GM12878 (cell line): ENCODE results near the gene HHAT. TPM values are rescaled to one million over a fixed set of nuclear protein-coding genes. Genes with fewer than 3 reads are reported as not detected.

Experiments used
- ATAC-seq: fragments of 200-7000 bp; cut with Tn5 transposase; 3 replicates; pipeline ENCODE4 v1.9.1; 2020; ENCODE audit warnings: mild to moderate bottlenecking, moderate library complexity
- BruUV-seq: library from RNA; stranded (reverse); fragments of 400-500 nt; replicated peaks from 2 replicates; lab custom pipeline; 2021; lab: Mats Ljungman, UMichigan
- CTCF ChIA-PET: fragments of 300-600 bp; sonication (Branson Sonifier 250); formaldehyde crosslinking; extraction: SDS; loops from one replicate; lab custom pipeline; 2021; ENCODE audit warnings: inconsistent platforms; lab: Yijun Ruan, JAX
- POLR2A ChIA-PET: fragments of 350-600 bp; formaldehyde crosslinking; extraction: SDS; loops from one replicate; lab custom pipeline; 2021; ENCODE audit warnings: inconsistent platforms; lab: Charles Lee
- RAD21 ChIA-PET: fragments of 300-600 bp; sonication (Branson Sonifier 250); formaldehyde crosslinking; loops from one replicate; lab custom pipeline; 2023; ENCODE audit warnings: antibody characterized with exemption; ENCODE audit not compliant: unreplicated experiment; lab: Charles Lee
- SMC1A ChIA-PET: fragments of 300-600 bp; sonication (Branson Sonifier 250); formaldehyde crosslinking; loops from one replicate; lab custom pipeline; 2023; ENCODE audit not compliant: unreplicated experiment, uncharacterized antibody; lab: Charles Lee
- DNase-seq: peaks from one replicate; pipeline ENCODE4 v3.0.0-alpha.2; 2011; ENCODE audit warnings: low read depth, low spot score
- FAIRE-seq: peaks from 3 replicates; lab custom pipeline; 2011; peaks lifted over from hg19 to GRCh38; lab: Jason Lieb, UNC
- H2AFZ ChIP-seq: 2 replicates; pipeline ENCODE4 v1.6.0; 2011; ENCODE audit warnings: low read depth, low read length, control low read depth; ENCODE audit not compliant: control insufficient read depth
- H3K27ac ChIP-seq: 2 replicates; pipeline ENCODE4 v1.5.1; 2011; ENCODE audit warnings: control low read depth; ENCODE audit not compliant: control insufficient read depth, insufficient read depth
- H3K27me3 ChIP-seq, 2 experiments: replicated peaks in 1 of 2; 2 replicates each; pipeline versions ENCODE4 v1.6.0 to v1.6.1; 2011; ENCODE audit warnings: low read length in 1 of 2; ENCODE audit not compliant: control insufficient read depth in 2 of 2, insufficient read depth in 2 of 2
- H3K36me3 ChIP-seq, 2 experiments: 2 replicates each; pipeline ENCODE4 v1.5.1; 2011; ENCODE audit warnings: low read length in 1 of 2; ENCODE audit not compliant: control insufficient read depth in 2 of 2, insufficient read depth in 2 of 2
- H3K4me1 ChIP-seq: 2 replicates; pipeline ENCODE4 v1.6.1; 2011; ENCODE audit warnings: mild to moderate bottlenecking, low read length, moderate library complexity, mixed read lengths; ENCODE audit not compliant: control insufficient read depth, insufficient read depth
- H3K4me2 ChIP-seq: 2 replicates; pipeline ENCODE4 v1.6.0; 2011; ENCODE audit warnings: control low read depth; ENCODE audit not compliant: control insufficient read depth, insufficient read depth
- H3K4me3 ChIP-seq: fragments of 200-600 bp; sonication (generic); 2 replicates; pipeline ENCODE4 v1.5.1; 2016
- H3K79me2 ChIP-seq: 2 replicates; pipeline ENCODE4 v1.6.0; 2011; ENCODE audit warnings: low read length; ENCODE audit not compliant: control insufficient read depth, insufficient read depth
- H3K9ac ChIP-seq: 2 replicates; pipeline ENCODE4 v1.8.0; 2011; ENCODE audit warnings: low read length, control low read depth, mixed read lengths; ENCODE audit not compliant: control insufficient read depth, insufficient read depth
- H3K9me3 ChIP-seq: replicated peaks from 3 replicates; pipeline ENCODE4 v1.5.1; 2011; ENCODE audit warnings: mild to moderate bottlenecking, low read length; ENCODE audit not compliant: control insufficient read depth, insufficient read depth
- H4K20me1 ChIP-seq: 2 replicates; pipeline ENCODE4 v1.6.0; 2011; ENCODE audit not compliant: control insufficient read depth, insufficient read depth
- BACH1 ChIP-seq: fragments of 450-650 bp; IDR thresholded peaks from 2 replicates; pipeline ENCODE4 v1.6.1; 2017; ENCODE audit warnings: mild to moderate bottlenecking, borderline replicate concordance
- BCL11A ChIP-seq: IDR thresholded peaks from 2 replicates; pipeline ENCODE4 v1.6.1; 2011; ENCODE audit warnings: low read depth, low read length
- BMI1 ChIP-seq: fragments of 450-650 bp; IDR thresholded peaks from 2 replicates; pipeline ENCODE4 v1.6.1; 2016; ENCODE audit warnings: mild to moderate bottlenecking, moderate library complexity, borderline replicate concordance
- CBFB ChIP-seq: IDR thresholded peaks from 2 replicates; pipeline ENCODE4 v1.6.1; 2016; ENCODE audit warnings: antibody characterized with exemption, low read depth
- GATAD2B ChIP-seq: fragments of 450-650 bp; conservative IDR thresholded peaks from 2 replicates; pipeline ENCODE4 v1.6.1; 2017; ENCODE audit warnings: low read depth, mild to moderate bottlenecking, moderate library complexity
- HCFC1 ChIP-seq: fragments of 150-350 bp; IDR thresholded peaks from 2 replicates; pipeline ENCODE4 v1.6.1; 2014; ENCODE audit warnings: low read length
- HDAC6 ChIP-seq: fragments of 200-600 bp; sonication (generic); IDR thresholded peaks from one replicate; pipeline ENCODE4 v1.8.0; 2017; ENCODE audit warnings: antibody characterized with exemption; ENCODE audit not compliant: unreplicated experiment
- MTA3 ChIP-seq: IDR thresholded peaks from 2 replicates; pipeline ENCODE4 v1.6.1; 2012; ENCODE audit warnings: low read length, inconsistent platforms, borderline replicate concordance
- RFX5 ChIP-seq: IDR thresholded peaks from 2 replicates; pipeline ENCODE4 v1.6.1; 2011; ENCODE audit warnings: low read depth, low read length, improper control_type of control experiment
- SPI1 ChIP-seq: IDR thresholded peaks from 2 replicates; pipeline ENCODE4 v1.6.1; 2011; ENCODE audit warnings: low read depth, mild to moderate bottlenecking, low read length, moderate library complexity, borderline replicate concordance; ENCODE audit not compliant: insufficient read depth
- TCF12 ChIP-seq: IDR thresholded peaks from 2 replicates; pipeline ENCODE4 v1.6.1; 2011; ENCODE audit warnings: low read depth, mild to moderate bottlenecking, low read length
- USF2 ChIP-seq: IDR thresholded peaks from 2 replicates; pipeline ENCODE4 v1.6.1; 2011; ENCODE audit warnings: low read depth, low read length, improper control_type of control experiment, borderline replicate concordance
- whole genome bisulfite sequencing: methylation state at CpG from one replicate; pipeline ENCODE4 v1.1.6; 2016; ENCODE audit warnings: low lambda C conversion rate; ENCODE audit not compliant: insufficient replicate concordance, insufficient coverage; ENCODE audit errors: missing lambda C conversion rate; 5-methylcytosine and 5-hydroxymethylcytosine counted together
- in situ Hi-C: fragments of 300-500 bp; cut with MboI; formaldehyde crosslinking; loops from 9 replicates; pipeline ENCODE4 v1.14.3; 2018; ENCODE audit warnings: mixed read lengths
- intact Hi-C: fragments of 100-400 bp; cut with micrococcal nuclease; formaldehyde crosslinking; loops from one replicate; pipeline ENCODE4 v1.14.2; 2022; ENCODE audit not compliant: unreplicated experiment
- polyA plus RNA-seq, 11 experiments: library from polyadenylated mRNA; depleted of rRNA in 4 of 11; unstranded in 6 of 11; stranded (reverse) in 5 of 11; fragments of >200 nt; fragmentation: Nextera tagmentation in 4 of 11; fragmentation: Illumina TruSeq in 1 of 11; extraction: Ambion mirVana in 4 of 11; extraction: Trizol in 1 of 11; gene quantifications; 1 replicate in 1 of 11; 2 replicates in 10 of 11; pipeline versions ENCODE4 v1.2.1 to v1.2.3, GENCODE V29; 2011 to 2016; ENCODE audit warnings: inconsistent platforms in 2 of 11, missing spikeins in 2 of 11, low read depth in 1 of 11
- total RNA-seq, 4 experiments: library from RNA; depleted of rRNA in 3 of 4; stranded (reverse); fragments of >200 nt in 3 of 4; fragmentation: Illumina TruSeq in 1 of 4; extraction: Trizol in 1 of 4; gene quantifications; 2 replicates each; pipeline versions ENCODE4 v1.2.1 to v1.2.3, GENCODE V29; 2013 to 2021
- TF ChIP-seq, protein P1 (sequence below): IDR thresholded peaks from 2 replicates; pipeline ENCODE4 v1.6.1; 2012; ENCODE audit warnings: low read depth, low read length, improper control_type of control experiment
- TF ChIP-seq, protein P2 (sequence below): fragments of 450-650 bp; IDR thresholded peaks from 2 replicates; pipeline ENCODE4 v1.6.1; 2017; ENCODE audit warnings: antibody characterized with exemption, mild to moderate bottlenecking, moderate library complexity

The HHAT gene
- total and polyA plus RNA-seq, 10 of the 15 experiments (the other 5 are each of a cell fraction or from before 2014, with no cell fraction given): 1.2 to 37.6 (median 2.6) TPM

DNA sequence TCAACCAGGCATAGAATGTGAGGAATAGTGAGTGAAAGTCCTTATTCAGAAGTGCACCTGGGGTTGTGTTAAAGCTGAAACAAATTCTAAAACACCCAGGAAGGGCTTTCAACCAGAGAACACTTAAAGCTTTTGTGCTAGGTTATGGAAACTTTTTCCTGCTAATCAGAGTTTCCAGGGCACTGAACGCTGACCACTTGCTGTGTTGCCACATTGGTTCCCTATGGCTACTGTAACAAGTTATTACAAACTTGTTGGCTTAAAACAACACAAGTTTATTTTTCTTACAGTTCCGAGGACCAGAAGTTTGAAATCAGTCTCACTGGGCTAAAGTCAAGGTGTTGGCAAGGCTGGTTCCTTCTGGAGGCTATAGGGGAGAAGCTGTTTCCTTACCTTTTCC lies 300.6 kb downstream of the HHAT start:
- Histone ChIP-seq H2AFZ (no peak overlapping the region), H3K27me3 (no peaks in the 10 kb centered on the region), H3K36me3 (no peaks in the 10 kb centered on the region), H3K9ac (no peak overlapping the region), H4K20me1 (no peaks in the 10 kb centered on the region; the same call in 1 of the 2 replicates), H3K4me1 (no peaks in the 10 kb centered on the region), H3K9me3 (no peaks in the 10 kb centered on the region), H3K27ac (no peak overlapping the region), H3K4me2 (no peak overlapping the region), H3K79me2 (no peaks in the 10 kb centered on the region), H3K4me3 (no peak overlapping the region)
- intact Hi-C loops: no loop called here
- TF ChIP-seq BACH1 (no peak), RFX5 (no peak), BMI1 (no peak), USF2 (no peak)
- FAIRE-seq (no peak), DNase-seq (no peak), ATAC-seq (no peak)
- in situ Hi-C loops: no loop called here
- CTCF ChIA-PET: interaction anchor here (0.6 kb wide), 1 partner anchor 40 kb away, joined by 3 read pairs; no protein-coding TSS in a partner anchor
- 12% methylated on average over 2 of the region's 2 CpGs for WGBS
- SMC1A ChIA-PET: no interaction called here
- POLR2A ChIA-PET: no interaction called here
- RAD21 ChIA-PET: no interaction called here
- no TSS peak for BruUV-seq

GRCh38 chr1:210631399-210631798 lies 302.7 kb downstream of the HHAT start:
- BruUV-seq: no TSS peak
- SMC1A ChIA-PET: no interaction called here
- DNase-seq (no peak), FAIRE-seq (no peak), ATAC-seq (no peak)
- Histone ChIP-seq H2AFZ (no peak overlapping the region), H3K4me3 (no peak overlapping the region), H3K9ac (no peak overlapping the region), H3K9me3 (no peaks in the 10 kb centered on the region), H3K4me2 (no peak overlapping the region), H3K27ac (no peak overlapping the region), H3K79me2 (no peaks in the 10 kb centered on the region), H3K36me3 (no peaks in the 10 kb centered on the region), H3K27me3 (no peaks in the 10 kb centered on the region), H3K4me1 (no peaks in the 10 kb centered on the region), H4K20me1 (no peaks in the 10 kb centered on the region; the same call in 1 of the 2 replicates)
- 49% methylated on average over 3 of the region's 3 CpGs for whole genome bisulfite sequencing
- RAD21 ChIA-PET: no interaction called here
- intact Hi-C loops (no loop called here), in situ Hi-C loops (no loop called here)
- CTCF ChIA-PET: no interaction called here
- POLR2A ChIA-PET: no interaction called here
- TF ChIP-seq CBFB (no peak), BMI1 (no peak), MTA3 (no peak), HDAC6 (no peak), TCF12 (no peak), HCFC1 (no peak), GATAD2B (no peak), BCL11A (no peak), SPI1 (no peak)
- TF ChIP-seq, protein P1, sequence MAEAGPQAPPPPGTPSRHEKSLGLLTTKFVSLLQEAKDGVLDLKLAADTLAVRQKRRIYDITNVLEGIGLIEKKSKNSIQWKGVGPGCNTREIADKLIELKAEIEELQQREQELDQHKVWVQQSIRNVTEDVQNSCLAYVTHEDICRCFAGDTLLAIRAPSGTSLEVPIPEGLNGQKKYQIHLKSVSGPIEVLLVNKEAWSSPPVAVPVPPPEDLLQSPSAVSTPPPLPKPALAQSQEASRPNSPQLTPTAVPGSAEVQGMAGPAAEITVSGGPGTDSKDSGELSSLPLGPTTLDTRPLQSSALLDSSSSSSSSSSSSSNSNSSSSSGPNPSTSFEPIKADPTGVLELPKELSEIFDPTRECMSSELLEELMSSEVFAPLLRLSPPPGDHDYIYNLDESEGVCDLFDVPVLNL: no peak
- TF ChIP-seq, protein P2, sequence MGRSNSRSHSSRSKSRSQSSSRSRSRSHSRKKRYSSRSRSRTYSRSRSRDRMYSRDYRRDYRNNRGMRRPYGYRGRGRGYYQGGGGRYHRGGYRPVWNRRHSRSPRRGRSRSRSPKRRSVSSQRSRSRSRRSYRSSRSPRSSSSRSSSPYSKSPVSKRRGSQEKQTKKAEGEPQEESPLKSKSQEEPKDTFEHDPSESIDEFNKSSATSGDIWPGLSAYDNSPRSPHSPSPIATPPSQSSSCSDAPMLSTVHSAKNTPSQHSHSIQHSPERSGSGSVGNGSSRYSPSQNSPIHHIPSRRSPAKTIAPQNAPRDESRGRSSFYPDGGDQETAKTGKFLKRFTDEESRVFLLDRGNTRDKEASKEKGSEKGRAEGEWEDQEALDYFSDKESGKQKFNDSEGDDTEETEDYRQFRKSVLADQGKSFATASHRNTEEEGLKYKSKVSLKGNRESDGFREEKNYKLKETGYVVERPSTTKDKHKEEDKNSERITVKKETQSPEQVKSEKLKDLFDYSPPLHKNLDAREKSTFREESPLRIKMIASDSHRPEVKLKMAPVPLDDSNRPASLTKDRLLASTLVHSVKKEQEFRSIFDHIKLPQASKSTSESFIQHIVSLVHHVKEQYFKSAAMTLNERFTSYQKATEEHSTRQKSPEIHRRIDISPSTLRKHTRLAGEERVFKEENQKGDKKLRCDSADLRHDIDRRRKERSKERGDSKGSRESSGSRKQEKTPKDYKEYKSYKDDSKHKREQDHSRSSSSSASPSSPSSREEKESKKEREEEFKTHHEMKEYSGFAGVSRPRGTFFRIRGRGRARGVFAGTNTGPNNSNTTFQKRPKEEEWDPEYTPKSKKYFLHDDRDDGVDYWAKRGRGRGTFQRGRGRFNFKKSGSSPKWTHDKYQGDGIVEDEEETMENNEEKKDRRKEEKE: no peak
